Astrocyte (in vitro differentiated cells and primary cell): ENCODE data around the gene GMPR2. TPM values are rescaled to one million over a fixed set of nuclear protein-coding genes. Genes with fewer than 3 reads are reported as not detected.

Experiments
- DNase-seq: peaks from one replicate; pipeline ENCODE4 v3.0.0-alpha.2; 2010; ENCODE audit warnings: low read depth
- FAIRE-seq: peaks from 2 replicates; lab custom pipeline; 2011; peaks lifted over from hg19 to GRCh38; lab: Jason Lieb, UNC
- H2AFZ ChIP-seq: 2 replicates; pipeline ENCODE4 v1.6.0; 2012; ENCODE audit warnings: low read depth, low read length, inconsistent platforms
- H3K27ac ChIP-seq: 2 replicates; pipeline ENCODE4 v1.5.1; 2011; ENCODE audit warnings: low read depth, low read length, inconsistent platforms
- H3K27me3 ChIP-seq: 2 replicates; pipeline ENCODE4 v1.6.0; 2011; ENCODE audit warnings: low read length, inconsistent platforms; ENCODE audit not compliant: insufficient read depth
- H3K36me3 ChIP-seq: 2 replicates; pipeline ENCODE4 v1.5.1; 2011; ENCODE audit warnings: low read length, inconsistent platforms; ENCODE audit not compliant: insufficient read depth
- H3K4me1 ChIP-seq: 2 replicates; pipeline ENCODE4 v1.5.1; 2011; ENCODE audit warnings: low read length, inconsistent platforms; ENCODE audit not compliant: insufficient read depth
- H3K4me2 ChIP-seq: 2 replicates; pipeline ENCODE4 v1.6.0; 2012; ENCODE audit warnings: low read length, inconsistent platforms
- H3K4me3 ChIP-seq: 2 replicates; pipeline ENCODE4 v1.5.1; 2011; ENCODE audit warnings: low read depth, mild to moderate bottlenecking, low read length, inconsistent platforms; ENCODE audit not compliant: insufficient read depth
- H3K79me2 ChIP-seq: 2 replicates; pipeline ENCODE4 v1.6.0; 2012; ENCODE audit warnings: mild to moderate bottlenecking, low read length, inconsistent platforms; ENCODE audit not compliant: insufficient read depth
- H3K9ac ChIP-seq: 2 replicates; pipeline ENCODE4 v1.6.0; 2012; ENCODE audit warnings: mild to moderate bottlenecking, low read length, inconsistent platforms
- H3K9me3 ChIP-seq: 2 replicates; pipeline ENCODE4 v1.5.1; 2012; ENCODE audit warnings: low read depth, mild to moderate bottlenecking, low read length, inconsistent platforms; ENCODE audit not compliant: insufficient read depth
- H4K20me1 ChIP-seq: 2 replicates; pipeline ENCODE4 v1.6.0; 2012; ENCODE audit warnings: low read length, inconsistent platforms; ENCODE audit not compliant: insufficient read depth
- H3K27ac Mint-ChIP-seq: one replicate; pipeline ENCODE4 v1.8.0; 2021; ENCODE audit warnings: mild to moderate bottlenecking, mixed read lengths; ENCODE audit not compliant: unreplicated experiment
- H3K27me3 Mint-ChIP-seq: one replicate; pipeline ENCODE4 v1.8.0; 2021; ENCODE audit warnings: low read depth, mixed read lengths; ENCODE audit not compliant: unreplicated experiment
- H3K36me3 Mint-ChIP-seq: one replicate; pipeline ENCODE4 v1.8.0; 2021; ENCODE audit warnings: low read depth, mixed read lengths; ENCODE audit not compliant: unreplicated experiment
- H3K4me1 Mint-ChIP-seq: one replicate; pipeline ENCODE4 v1.8.0; 2021; ENCODE audit warnings: low read depth, mixed read lengths; ENCODE audit not compliant: unreplicated experiment
- H3K4me3 Mint-ChIP-seq: one replicate; pipeline ENCODE4 v1.8.0; 2021; ENCODE audit warnings: mild to moderate bottlenecking, moderate library complexity, mixed read lengths; ENCODE audit not compliant: unreplicated experiment
- H3K9me3 Mint-ChIP-seq: one replicate; pipeline ENCODE4 v1.8.0; 2021; ENCODE audit warnings: mild to moderate bottlenecking, mixed read lengths; ENCODE audit not compliant: unreplicated experiment
- CTCF ChIP-seq: IDR thresholded peaks from 2 replicates; pipeline ENCODE4 v1.5.1; 2011; ENCODE audit warnings: low read depth, mild to moderate bottlenecking, inconsistent platforms, low read length, moderate library complexity; ENCODE audit not compliant: insufficient read depth
- EZH2 ChIP-seq: IDR thresholded peaks from 2 replicates; pipeline ENCODE4 v1.6.1; 2012; ENCODE audit warnings: mild to moderate bottlenecking, low read length, inconsistent platforms; ENCODE audit not compliant: insufficient read depth
- total RNA-seq: library from RNA; stranded (reverse); gene quantifications from 2 replicates; pipeline ENCODE4 v1.2.1, GENCODE V29; 2021

The GMPR2 gene
- total RNA-seq, 1 donor from 2014 or later: 66.5 TPM

- TF ChIP-seq EZH2 (no peak), CTCF (no peak)
- Histone ChIP-seq H3K27me3 (no peaks in the 10 kb centered on the region), H3K9ac (peak overlapping the region; percentile 44), H3K4me1 (peaks cover 7% of the 10 kb centered on the region), H3K79me2 (peaks cover 86% of the 10 kb centered on the region), H2AFZ (no peak overlapping the region), H3K4me2 (peak overlapping the region; percentile 52), H3K27ac (peak overlapping the region; percentile 70), H3K9me3 (no peaks in the 10 kb centered on the region), H3K36me3 (no peaks in the 10 kb centered on the region), H3K4me3 (no peak overlapping the region), H4K20me1 (peaks cover 8% of the 10 kb centered on the region)
- FAIRE-seq: peak; percentile 75
- Mint-ChIP-seq H3K4me1 (peaks cover 8% of the 10 kb centered on the region), H3K36me3 (peaks cover 2% of the 10 kb centered on the region), H3K27ac (peak overlapping the region; percentile 55), H3K27me3 (no peaks in the 10 kb centered on the region), H3K4me3 (peak overlapping the region; percentile 3), H3K9me3 (no peaks in the 10 kb centered on the region)
- DNase-seq: peak; percentile 95
These were observed 8.1 kb upstream of the GMPR2 start for GRCh38 chr14:24224618-24225071.

DNA sequence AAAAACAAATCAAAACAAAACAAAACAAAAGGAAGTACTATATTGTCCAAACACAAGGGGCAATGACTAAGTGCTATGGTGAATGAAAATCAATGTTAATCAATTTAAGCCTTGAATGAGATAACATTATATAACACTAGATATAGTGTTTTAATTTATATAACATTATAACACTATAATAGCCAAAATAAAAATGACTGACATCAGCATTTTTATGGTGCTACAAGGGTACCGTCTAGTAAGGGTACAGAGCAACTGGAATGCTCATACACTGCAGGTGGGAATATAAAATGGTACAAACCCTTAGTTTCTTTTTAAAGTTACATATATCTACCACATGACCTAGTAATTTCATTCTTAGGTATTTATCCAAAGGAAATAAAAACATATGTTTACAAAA lies 6.3 kb upstream of the GMPR2 start:
- no peak for FAIRE-seq
- no peaks in the 10 kb centered on the region for H3K27me3 ChIP-seq
- H3K4me3 Mint-ChIP-seq: no peak overlapping the region

More for the DNA sequence above, 6.3 kb upstream of the GMPR2 start:
- peaks cover 10% of the 10 kb centered on the region for H3K4me1 Mint-ChIP-seq
- Histone ChIP-seq H3K4me1 (peaks cover 7% of the 10 kb centered on the region), H4K20me1 (peaks cover 3% of the 10 kb centered on the region), H3K9ac (no peak overlapping the region), H3K36me3 (no peaks in the 10 kb centered on the region), H3K9me3 (no peaks in the 10 kb centered on the region), H3K4me3 (no peak overlapping the region), H3K4me2 (no peak overlapping the region), H2AFZ (no peak overlapping the region), H3K79me2 (peaks cover 83% of the 10 kb centered on the region), H3K27ac (no peak overlapping the region)
- H3K27me3 Mint-ChIP-seq: no peaks in the 10 kb centered on the region
- no peak for DNase-seq
- H3K9me3 Mint-ChIP-seq: no peaks in the 10 kb centered on the region
- no peak overlapping the region for H3K27ac Mint-ChIP-seq
- no peak for TF ChIP-seq CTCF
- no peak for TF ChIP-seq EZH2
- peaks cover 2% of the 10 kb centered on the region for H3K36me3 Mint-ChIP-seq
